Measurements from ENCODE around the gene CCBE1. TPM values are rescaled to one million over a fixed set of nuclear protein-coding genes. Genes with fewer than 3 reads are reported as not detected.

The CCBE1 gene
- polyA plus RNA-seq, 1 donor from 2014 or later, result not detected

- H3K27ac Mint-ChIP-seq, result no peak overlapping the region
Observed at GRCh38 chr18:59393381-59393780, 303.8 kb downstream of the CCBE1 start.

GRCh38 chr18:59388817-59389216 lies 308.4 kb downstream of the CCBE1 start:
- Mint-ChIP-seq H3K4me3 (no peak overlapping the region), H3K27me3 (no peaks in the 10 kb centered on the region), H3K36me3 (no peaks in the 10 kb centered on the region), H3K9me3 (no peaks in the 10 kb centered on the region), H3K4me1 (no peaks in the 10 kb centered on the region), H3K27ac (no peak overlapping the region)

More at GRCh38 chr18:59393381-59393780, 303.8 kb downstream of the CCBE1 start:
- Mint-ChIP-seq H3K4me3 (no peak overlapping the region), H3K4me1 (peaks cover 0 to 3% (median 0%) of the 10 kb centered on the region in 3 donors), H3K27me3 (peaks cover 11% of the 10 kb centered on the region), H3K9me3 (peaks cover 0 to 2% (median 0%) of the 10 kb centered on the region in 3 donors), H3K36me3 (peaks cover 3% of the 10 kb centered on the region)

DNA sequence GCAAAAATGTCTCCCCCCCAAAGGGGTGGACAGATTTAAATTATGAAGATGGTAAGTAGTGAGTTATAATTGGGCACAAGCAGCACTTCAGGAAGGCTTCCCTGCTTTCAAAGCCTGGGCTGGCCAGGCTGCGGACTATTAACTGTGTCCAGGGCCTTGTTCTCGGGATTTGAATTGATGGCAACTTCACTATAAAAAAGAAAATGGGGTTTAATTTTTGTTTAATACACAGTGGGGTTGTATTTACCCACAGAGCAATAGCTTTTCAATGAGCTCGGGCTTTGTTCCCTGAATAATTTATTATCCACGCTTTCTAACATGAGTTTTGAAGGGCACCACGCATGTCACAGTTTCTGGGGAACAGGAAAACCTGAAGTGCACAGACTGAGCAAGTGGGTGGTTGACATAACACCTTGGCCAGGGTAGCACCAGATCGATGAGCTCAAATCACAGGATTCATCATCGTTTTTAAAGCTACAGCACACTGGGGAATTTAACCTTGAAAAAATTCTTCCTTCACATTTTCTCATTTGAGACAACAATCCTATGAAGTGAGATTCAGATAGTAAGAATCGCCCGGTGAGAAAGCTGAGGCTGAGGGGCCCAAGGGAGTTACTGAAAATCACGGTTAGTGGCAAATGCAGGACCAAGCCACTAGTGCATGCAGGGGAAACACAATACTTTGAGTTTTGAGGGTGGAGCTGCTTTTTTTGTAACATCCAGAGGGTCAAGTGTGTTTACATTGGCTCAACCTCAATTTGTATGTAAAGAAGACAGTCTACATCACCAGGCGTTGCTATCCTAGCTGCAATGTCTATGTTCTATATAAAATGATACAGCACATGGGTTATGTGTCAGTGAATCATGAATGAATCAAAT lies 309.3 kb downstream of the CCBE1 start:
- Mint-ChIP-seq H3K4me3 (no peak overlapping the region), H3K27ac (no peak overlapping the region), H3K27me3 (peaks cover 2% of the 10 kb centered on the region), H3K36me3 (no peaks in the 10 kb centered on the region), H3K4me1 (no peaks in the 10 kb centered on the region), H3K9me3 (no peaks in the 10 kb centered on the region)

- Mint-ChIP-seq H3K27me3 (peaks cover 2% of the 10 kb centered on the region), H3K27ac (no peak overlapping the region), H3K36me3 (no peaks in the 10 kb centered on the region), H3K4me3 (no peak overlapping the region), H3K4me1 (no peaks in the 10 kb centered on the region), H3K9me3 (no peaks in the 10 kb centered on the region)
Observed at GRCh38 chr18:59386909-59387686, 310.1 kb downstream of the CCBE1 start.

DNA sequence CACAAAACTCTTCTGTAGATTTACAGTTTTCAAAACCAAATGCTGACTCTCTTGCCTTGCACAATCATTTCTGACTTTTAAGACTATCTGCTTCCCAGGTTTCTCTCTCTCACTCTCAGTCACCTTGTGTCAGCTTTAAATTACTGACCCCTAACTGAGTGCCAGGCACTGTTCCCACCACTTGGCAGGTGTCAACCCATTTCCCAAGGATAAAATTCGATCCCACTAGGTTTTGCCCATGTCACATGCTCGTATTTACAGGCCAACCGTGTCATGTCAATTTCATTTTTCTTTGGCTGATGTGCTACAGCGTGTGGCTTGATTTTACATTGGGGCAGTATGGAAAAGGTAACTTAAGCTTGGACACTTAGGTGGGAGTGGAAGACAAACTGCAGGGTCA lies 312.0 kb downstream of the CCBE1 start:
- Mint-ChIP-seq H3K36me3 (no peaks in the 10 kb centered on the region), H3K9me3 (no peaks in the 10 kb centered on the region), H3K27me3 (peaks cover 5% of the 10 kb centered on the region), H3K4me3 (no peak overlapping the region), H3K27ac (no peak overlapping the region), H3K4me1 (no peaks in the 10 kb centered on the region)

- Mint-ChIP-seq H3K4me3 (no peak overlapping the region), H3K4me1 (no peaks in the 10 kb centered on the region), H3K27ac (no peak overlapping the region), H3K36me3 (no peaks in the 10 kb centered on the region), H3K9me3 (no peaks in the 10 kb centered on the region), H3K27me3 (peaks cover 5% of the 10 kb centered on the region)
Observed at GRCh38 chr18:59383851-59384250, 313.4 kb downstream of the CCBE1 start.

DNA sequence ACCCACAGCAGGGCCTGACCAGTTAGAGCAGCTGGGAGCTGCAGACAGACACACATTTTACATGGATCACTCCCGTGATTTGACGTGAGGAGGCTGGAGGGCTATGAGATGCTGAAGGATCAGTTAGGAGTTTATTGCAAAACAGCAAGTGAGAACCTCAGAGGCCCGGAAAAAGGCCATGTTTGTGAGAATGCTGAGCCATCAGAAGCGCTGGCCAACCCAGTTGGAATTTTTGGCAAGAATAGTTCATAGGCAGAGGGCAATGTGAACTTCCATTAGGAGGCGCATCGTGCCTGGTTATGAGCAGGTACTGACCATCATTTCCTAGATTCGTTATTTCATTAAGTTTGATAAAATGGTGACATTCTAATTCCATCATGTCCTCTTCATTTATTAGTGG lies 314.8 kb downstream of the CCBE1 start:
- H3K27me3 Mint-ChIP-seq, result peaks cover 7% of the 10 kb centered on the region
- H3K4me3 Mint-ChIP-seq, result no peak overlapping the region
- peaks cover 0 to 5% (median 1%) of the 10 kb centered on the region in 3 donors for H3K4me1 Mint-ChIP-seq
- H3K9me3 Mint-ChIP-seq, result no peaks in the 10 kb centered on the region
- no peak overlapping the region for H3K27ac Mint-ChIP-seq
- no peaks in the 10 kb centered on the region for H3K36me3 Mint-ChIP-seq

DNA sequence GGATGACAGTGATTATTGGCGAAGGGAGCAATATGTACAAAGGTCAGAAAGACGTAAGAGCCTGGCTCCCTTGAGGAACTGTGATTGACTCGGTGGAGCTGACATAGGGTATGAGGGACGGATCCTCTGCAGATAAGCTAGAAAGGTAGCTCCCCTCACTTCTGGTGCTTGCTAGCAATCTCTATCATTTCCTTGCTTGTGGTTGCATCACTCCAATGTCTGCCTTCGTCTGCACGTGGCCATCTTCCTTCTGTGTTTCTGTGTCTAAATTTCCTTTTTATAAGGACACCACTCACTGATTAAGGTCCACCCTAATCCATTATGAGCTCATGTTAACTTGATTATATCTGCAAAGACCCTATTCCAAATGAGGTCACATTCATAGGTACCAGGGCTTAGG lies 315.3 kb downstream of the CCBE1 start:
- Mint-ChIP-seq H3K4me3 (no peak overlapping the region), H3K36me3 (no peaks in the 10 kb centered on the region), H3K4me1 (peaks cover 0 to 7% (median 3%) of the 10 kb centered on the region in 3 donors), H3K9me3 (no peaks in the 10 kb centered on the region), H3K27me3 (peaks cover 8% of the 10 kb centered on the region), H3K27ac (no peak overlapping the region)

Other genes starting within 250 kb of the CCBE1 start
- gene PMAIP1, start 202.6 kb upstream of the CCBE1 start, polyA plus RNA-seq, result 89.4 TPM